Fibroblast of upper back skin (primary cell): Measurements from ENCODE around the gene PREPL.
"Not testable (repeated sequence)": the region's sequence is repeated elsewhere in the genome, so short reads cannot be mapped to it uniquely, and the experiment has no call there.

Experiments used
- DNase-seq: peaks from one replicate; pipeline ENCODE4 v3.0.0-alpha.2; 2013

PREPL gene

GRCh38 chr2:44347526-44347925 is 13.8 kb downstream of the PREPL start:
- DNase-seq, result no peak

- peak; percentile 8 for DNase-seq
Measured at GRCh38 chr2:44342854-44343253, 18.4 kb downstream of the PREPL start.

- peak; percentile 21 for DNase-seq
Measured at GRCh38 chr2:44335806-44336538, 25.3 kb downstream of the PREPL start.

- no peak for DNase-seq
Measured at GRCh38 chr2:44333994-44334393, 27.3 kb downstream of the PREPL start.

- DNase-seq, result peak; percentile 4
Measured at GRCh38 chr2:44330801-44331200, 30.5 kb downstream of the PREPL start.

- no peak for DNase-seq
Measured at GRCh38 chr2:44329343-44329742, 32.0 kb downstream of the PREPL start.

GRCh38 chr2:44328750-44329149 is 32.5 kb downstream of the PREPL start:
- no peak for DNase-seq

- no peak for DNase-seq
Measured at GRCh38 chr2:44326548-44327264, 34.6 kb downstream of the PREPL start.

- no peak for DNase-seq
Measured at GRCh38 chr2:44325897-44326296, 35.4 kb downstream of the PREPL start.

GRCh38 chr2:44324971-44325426 is 36.3 kb downstream of the PREPL start:
- peak; percentile 59 for DNase-seq

GRCh38 chr2:44321360-44321759 is 39.9 kb downstream of the PREPL start:
- DNase-seq, result no peak

GRCh38 chr2:44320832-44321231 is 40.5 kb downstream of the PREPL start:
- no peak for DNase-seq

- DNase-seq, result no peak
Measured at GRCh38 chr2:44315945-44316344, 45.3 kb downstream of the PREPL start.

GRCh38 chr2:44314362-44314761 is 46.9 kb downstream of the PREPL start:
- DNase-seq, result no peak

- DNase-seq, result no peak
Measured at GRCh38 chr2:44310287-44310686, 51.0 kb downstream of the PREPL start.

GRCh38 chr2:44305882-44306281 is 55.4 kb downstream of the PREPL start:
- no peak for DNase-seq

GRCh38 chr2:44304258-44304657 is 57.0 kb downstream of the PREPL start:
- no peak for DNase-seq

GRCh38 chr2:44303766-44304165 is 57.5 kb downstream of the PREPL start:
- DNase-seq, result not testable (repeated sequence)

GRCh38 chr2:44301111-44301510 is 60.2 kb downstream of the PREPL start:
- no peak for DNase-seq

- DNase-seq, result no peak
Measured at GRCh38 chr2:44299635-44300034, 61.7 kb downstream of the PREPL start.

- DNase-seq, result no peak
Measured at GRCh38 chr2:44297431-44297830, 63.9 kb downstream of the PREPL start.

GRCh38 chr2:44296653-44297052 is 64.6 kb downstream of the PREPL start:
- no peak for DNase-seq

GRCh38 chr2:44295633-44296359 is 65.5 kb downstream of the PREPL start:
- DNase-seq, result no peak

- no peak for DNase-seq
Measured at GRCh38 chr2:44295113-44295512, 66.2 kb downstream of the PREPL start.
